ENCODE data around the gene AP5Z1.

- TF ChIP-seq CTCF (IDR thresholded peaks at IDR 0.05) = no peak
- no peak for TF ChIP-seq ZFX (IDR thresholded peaks at IDR 0.05; ENCODE audit: borderline replicate concordance)
Observed at GRCh38 chr7:4788627-4789189, 13.3 kb downstream of the AP5Z1 start.
